ENCODE data around the gene AUTS2.

Gene AUTS2

GRCh38 chr7:70344726-70345125 lies 746.5 kb downstream of the AUTS2 start:
- TF ChIP-seq POLR2A (IDR thresholded peaks at IDR 0.05; ENCODE audit: low read depth, low read length): no peak
- TF ChIP-seq PAX5 (IDR thresholded peaks at IDR 0.05; ENCODE audit: insufficient read depth, low read length, severe bottlenecking): no peak
- no peak for TF ChIP-seq POLR2AphosphoS5 (IDR thresholded peaks at IDR 0.05; ENCODE audit: low read depth, low read length)
- no peak for TF ChIP-seq TAF1 (IDR thresholded peaks at IDR 0.05; ENCODE audit: low read depth, low read length)
- no peak for TF ChIP-seq SPI1 (IDR thresholded peaks at IDR 0.05; ENCODE audit: low read depth, low read length)
- no peak for TF ChIP-seq POU2F2 (IDR thresholded peaks at IDR 0.05; ENCODE audit: low read depth, low read length)
- DNase-seq (ENCODE audit: insufficient read length, low spot score) (no peak), FAIRE-seq (no peak)

- no peak for DNase-seq (ENCODE audit: insufficient read length, low spot score)
- FAIRE-seq: peak; percentile 71
- TF ChIP-seq PAX5 (IDR thresholded peaks at IDR 0.05; ENCODE audit: insufficient read depth, low read length, severe bottlenecking) (no peak), SPI1 (IDR thresholded peaks at IDR 0.05; ENCODE audit: low read depth, low read length) (no peak), TAF1 (IDR thresholded peaks at IDR 0.05; ENCODE audit: low read depth, low read length) (no peak), POLR2AphosphoS5 (IDR thresholded peaks at IDR 0.05; ENCODE audit: low read depth, low read length) (no peak)
These were observed 748.7 kb downstream of the AUTS2 start for GRCh38 chr7:70346844-70347462.

- TF ChIP-seq PAX5 (IDR thresholded peaks at IDR 0.05; ENCODE audit: insufficient read depth, low read length, severe bottlenecking): peak; percentile 75
- no peak for TF ChIP-seq POLR2AphosphoS5 (IDR thresholded peaks at IDR 0.05; ENCODE audit: low read depth, low read length)
- TF ChIP-seq POLR2A (IDR thresholded peaks at IDR 0.05; ENCODE audit: low read depth, low read length): no peak
- TF ChIP-seq SPI1 (IDR thresholded peaks at IDR 0.05; ENCODE audit: low read depth, low read length): peak; percentile 93
- TF ChIP-seq POU2F2 (IDR thresholded peaks at IDR 0.05; ENCODE audit: low read depth, low read length): peak; percentile 51; the same call in 1 of the 2 replicates
- FAIRE-seq (peak; percentile 74), DNase-seq (ENCODE audit: insufficient read length, low spot score) (peak; percentile 30)
These were observed 749.4 kb downstream of the AUTS2 start for GRCh38 chr7:70347463-70348254.

GRCh38 chr7:70349031-70349430 lies 750.8 kb downstream of the AUTS2 start:
- TF ChIP-seq TAF1 (IDR thresholded peaks at IDR 0.05; ENCODE audit: low read depth, low read length) (no peak), PAX5 (IDR thresholded peaks at IDR 0.05; ENCODE audit: insufficient read depth, low read length, severe bottlenecking) (no peak), SPI1 (IDR thresholded peaks at IDR 0.05; ENCODE audit: low read depth, low read length) (no peak), POU2F2 (IDR thresholded peaks at IDR 0.05; ENCODE audit: low read depth, low read length) (no peak)
- FAIRE-seq (no peak), DNase-seq (ENCODE audit: insufficient read length, low spot score) (no peak)

- FAIRE-seq: no peak
- DNase-seq (ENCODE audit: insufficient read length, low spot score): no peak
- no peak for TF ChIP-seq POLR2AphosphoS5 (IDR thresholded peaks at IDR 0.05; ENCODE audit: low read depth, low read length)
- no peak for TF ChIP-seq SPI1 (IDR thresholded peaks at IDR 0.05; ENCODE audit: low read depth, low read length)
- TF ChIP-seq TAF1 (IDR thresholded peaks at IDR 0.05; ENCODE audit: low read depth, low read length): no peak
- TF ChIP-seq POU2F2 (IDR thresholded peaks at IDR 0.05; ENCODE audit: low read depth, low read length): no peak
- no peak for TF ChIP-seq POLR2A (IDR thresholded peaks at IDR 0.05; ENCODE audit: low read depth, low read length)
- TF ChIP-seq PAX5 (IDR thresholded peaks at IDR 0.05; ENCODE audit: insufficient read depth, low read length, severe bottlenecking): no peak
These were observed 751.5 kb downstream of the AUTS2 start for GRCh38 chr7:70349819-70350218.

GRCh38 chr7:70352088-70352487 lies 753.8 kb downstream of the AUTS2 start:
- TF ChIP-seq POLR2AphosphoS5 (IDR thresholded peaks at IDR 0.05; ENCODE audit: low read depth, low read length): no peak
- no peak for TF ChIP-seq TAF1 (IDR thresholded peaks at IDR 0.05; ENCODE audit: low read depth, low read length)
- no peak for TF ChIP-seq PAX5 (IDR thresholded peaks at IDR 0.05; ENCODE audit: insufficient read depth, low read length, severe bottlenecking)
- TF ChIP-seq POU2F2 (IDR thresholded peaks at IDR 0.05; ENCODE audit: low read depth, low read length): no peak
- no peak for TF ChIP-seq SPI1 (IDR thresholded peaks at IDR 0.05; ENCODE audit: low read depth, low read length)
- TF ChIP-seq POLR2A (IDR thresholded peaks at IDR 0.05; ENCODE audit: low read depth, low read length): no peak
- DNase-seq (ENCODE audit: insufficient read length, low spot score): no peak
- no peak for FAIRE-seq

GRCh38 chr7:70352906-70353305 lies 754.6 kb downstream of the AUTS2 start:
- no peak for DNase-seq (ENCODE audit: insufficient read length, low spot score)
- no peak for FAIRE-seq
- TF ChIP-seq POLR2A (IDR thresholded peaks at IDR 0.05; ENCODE audit: low read depth, low read length): no peak
- no peak for TF ChIP-seq POLR2AphosphoS5 (IDR thresholded peaks at IDR 0.05; ENCODE audit: low read depth, low read length)
- TF ChIP-seq SPI1 (IDR thresholded peaks at IDR 0.05; ENCODE audit: low read depth, low read length): no peak
- no peak for TF ChIP-seq POU2F2 (IDR thresholded peaks at IDR 0.05; ENCODE audit: low read depth, low read length)
- TF ChIP-seq TAF1 (IDR thresholded peaks at IDR 0.05; ENCODE audit: low read depth, low read length): no peak
- TF ChIP-seq PAX5 (IDR thresholded peaks at IDR 0.05; ENCODE audit: insufficient read depth, low read length, severe bottlenecking): no peak

- no peak for DNase-seq (ENCODE audit: insufficient read length, low spot score)
- FAIRE-seq: no peak
- TF ChIP-seq TAF1 (IDR thresholded peaks at IDR 0.05; ENCODE audit: low read depth, low read length) (no peak), POLR2AphosphoS5 (IDR thresholded peaks at IDR 0.05; ENCODE audit: low read depth, low read length) (no peak), PAX5 (IDR thresholded peaks at IDR 0.05; ENCODE audit: insufficient read depth, low read length, severe bottlenecking) (no peak)
These were observed 755.2 kb downstream of the AUTS2 start for GRCh38 chr7:70353330-70353945.

GRCh38 chr7:70353946-70354335 lies 755.7 kb downstream of the AUTS2 start:
- DNase-seq (ENCODE audit: insufficient read length, low spot score) (no peak), FAIRE-seq (no peak)
- TF ChIP-seq POLR2AphosphoS5 (IDR thresholded peaks at IDR 0.05; ENCODE audit: low read depth, low read length): no peak
- no peak for TF ChIP-seq POLR2A (IDR thresholded peaks at IDR 0.05; ENCODE audit: low read depth, low read length)
- TF ChIP-seq POU2F2 (IDR thresholded peaks at IDR 0.05; ENCODE audit: low read depth, low read length): no peak
- no peak for TF ChIP-seq PAX5 (IDR thresholded peaks at IDR 0.05; ENCODE audit: insufficient read depth, low read length, severe bottlenecking)
- TF ChIP-seq TAF1 (IDR thresholded peaks at IDR 0.05; ENCODE audit: low read depth, low read length): no peak
- TF ChIP-seq SPI1 (IDR thresholded peaks at IDR 0.05; ENCODE audit: low read depth, low read length): no peak

Data from GM12891 (cell line).